Measurements from ENCODE around the gene ANO7. TPM values are rescaled to one million over a fixed set of nuclear protein-coding genes. Genes with fewer than 3 reads are reported as not detected.

ANO7 gene
- total RNA-seq, 2 donors from 2014 or later = 140 to 187 TPM

- intact Hi-C loops (cut with DNase I) = loop anchor here (5.0 to 10.0 kb wide), 2 partner anchors 70 to 113 kb away; partner anchors contain the start of genes MTERF4 and PASK
- H3K4me3 ChIP-seq = peak overlapping the region; percentile 28 to 41
Observed at GRCh38 chr2:241217320-241218031, 29.0 kb downstream of the ANO7 start.

GRCh38 chr2:241218131-241219029 lies 29.9 kb downstream of the ANO7 start:
- H3K27ac ChIP-seq = peak overlapping the region; percentile 71 to 78
- no peaks in the 10 kb centered on the region for H3K36me3 ChIP-seq
- H3K4me1 ChIP-seq (replicated peaks) = peaks cover 2% of the 10 kb centered on the region
- peak overlapping the region; percentile 32 to 43 for H3K4me3 ChIP-seq
- under 1% methylated on average over 60 of the region's 83 CpGs for WGBS
- H3K27me3 ChIP-seq (replicated peaks; ENCODE audit: insufficient read depth) = no peaks in the 10 kb centered on the region
- DNase-seq (ENCODE audit: low spot score) = no peak
- TF ChIP-seq POLR2AphosphoS5 (IDR thresholded peaks at IDR 0.05) (peak; percentile 13), CTCF (IDR thresholded peaks at IDR 0.05) (peak in 2 of 4 experiments; percentile 12 to 16), POLR2A (IDR thresholded peaks at IDR 0.05) (no peak)
- intact Hi-C loops (cut with DNase I) = loop anchor here (5.0 to 10.0 kb wide), 2 partner anchors 71 to 114 kb away; partner anchors contain the start of genes MTERF4 and PASK
- H3K9me3 ChIP-seq = no peaks in the 10 kb centered on the region

More at GRCh38 chr2:241217320-241218031, 29.0 kb downstream of the ANO7 start:
- H3K27ac ChIP-seq = peak overlapping the region; percentile 91
- TF ChIP-seq POLR2A (IDR thresholded peaks at IDR 0.05) (peak; percentile 24), POLR2AphosphoS5 (IDR thresholded peaks at IDR 0.05) (peak; percentile 35), CTCF (IDR thresholded peaks at IDR 0.05) (peak in 2 of 4 experiments; percentile 26 to 51)
- WGBS = 1% methylated on average over 27 of the region's 77 CpGs
- H3K4me1 ChIP-seq (replicated peaks) = peaks cover 2% of the 10 kb centered on the region
- DNase-seq (ENCODE audit: low spot score) = peak; percentile 67
- no peaks in the 10 kb centered on the region for H3K9me3 ChIP-seq
- no peaks in the 10 kb centered on the region for H3K27me3 ChIP-seq (replicated peaks; ENCODE audit: insufficient read depth)
- H3K36me3 ChIP-seq = no peaks in the 10 kb centered on the region

GRCh38 chr2:241219030-241219382 lies 30.5 kb downstream of the ANO7 start:
- Histone ChIP-seq H3K9me3 (no peaks in the 10 kb centered on the region), H3K36me3 (no peaks in the 10 kb centered on the region), H3K27ac (peak overlapping the region; percentile 71 to 78), H3K4me3 (peak overlapping the region in 1 of 2 donors; percentile 43), H3K27me3 (replicated peaks; ENCODE audit: insufficient read depth) (no peaks in the 10 kb centered on the region), H3K4me1 (replicated peaks) (peaks cover 2% of the 10 kb centered on the region)
- WGBS = 41% methylated on average over 4 of the region's 4 CpGs
- TF ChIP-seq POLR2AphosphoS5 (IDR thresholded peaks at IDR 0.05) (no peak), POLR2A (IDR thresholded peaks at IDR 0.05) (no peak), CTCF (IDR thresholded peaks at IDR 0.05) (no peak)
- no peak for DNase-seq (ENCODE audit: low spot score)
- intact Hi-C loops (cut with DNase I) = loop anchor here (5.0 to 10.0 kb wide), 2 partner anchors 72 to 114 kb away; partner anchors contain the start of genes MTERF4 and PASK

GRCh38 chr2:241219856-241220356 lies 31.4 kb downstream of the ANO7 start:
- TF ChIP-seq CTCF (IDR thresholded peaks at IDR 0.05) (no peak), POLR2AphosphoS5 (IDR thresholded peaks at IDR 0.05) (no peak), POLR2A (IDR thresholded peaks at IDR 0.05) (no peak)
- Histone ChIP-seq H3K9me3 (no peaks in the 10 kb centered on the region), H3K4me3 (no peak overlapping the region), H3K27ac (no peak overlapping the region), H3K36me3 (no peaks in the 10 kb centered on the region), H3K27me3 (replicated peaks; ENCODE audit: insufficient read depth) (no peaks in the 10 kb centered on the region), H3K4me1 (replicated peaks) (peaks cover 2% of the 10 kb centered on the region)
- WGBS = 88% methylated on average over 6 of the region's 6 CpGs
- no peak for DNase-seq (ENCODE audit: low spot score)
- intact Hi-C loops (cut with DNase I) = loop anchor here (5.0 to 10.0 kb wide), 2 partner anchors 73 to 115 kb away; partner anchors contain the start of genes MTERF4 and PASK

All from prostate gland (tissue), 2 donors.